GM06990 (cell line): ENCODE results near the gene TMEM80.

Experiments used
- DNase-seq: peaks from one replicate; pipeline ENCODE4 v3.0.0-alpha.2; 2011; ENCODE audit not compliant: insufficient read length; ENCODE audit errors: extremely low read depth
- H3K27me3 ChIP-seq: replicated peaks from 2 replicates; pipeline ENCODE4 v1.6.0; 2011; ENCODE audit warnings: low read length; ENCODE audit not compliant: control insufficient read depth, insufficient read depth
- H3K36me3 ChIP-seq: 2 replicates; pipeline ENCODE4 v1.5.1; 2011; ENCODE audit warnings: low read length; ENCODE audit not compliant: control insufficient read depth, insufficient read depth
- H3K4me3 ChIP-seq: replicated peaks from 2 replicates; pipeline ENCODE4 v1.5.1; 2011; ENCODE audit warnings: low read depth, mild to moderate bottlenecking, control low read depth, low read length
- CTCF ChIP-seq: IDR thresholded peaks from 2 replicates; pipeline ENCODE4 v1.5.1; 2011; ENCODE audit warnings: low read length, control low read depth, mild to moderate bottlenecking, inconsistent platforms; ENCODE audit not compliant: insufficient read depth, poor library complexity, severe bottlenecking

TMEM80 gene

DNA sequence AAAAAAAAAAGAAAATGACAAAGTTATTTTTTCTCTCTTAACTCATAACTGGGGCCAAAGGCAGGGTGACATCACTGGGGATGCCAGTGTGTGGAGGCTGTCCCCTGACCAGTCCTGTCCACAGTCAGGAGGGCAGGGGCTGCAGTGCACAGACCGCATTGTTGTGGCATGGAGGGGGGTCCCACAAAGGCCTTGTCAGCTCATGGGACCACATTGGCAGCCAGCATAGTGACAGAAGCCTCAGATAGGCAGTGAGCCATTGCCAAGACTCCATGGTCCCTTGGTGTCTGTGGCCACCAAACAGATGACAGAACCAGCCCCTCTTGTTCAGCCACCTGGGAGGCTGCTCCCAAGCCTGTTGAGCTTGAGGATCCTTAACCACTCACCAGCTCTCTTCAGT, 4.1 kb downstream of the TMEM80 start:
- DNase-seq: no peak
- H3K36me3 ChIP-seq: peaks cover 5% of the 10 kb centered on the region
- no peak for TF ChIP-seq CTCF

GRCh38 chr11:701741-702461, 6.3 kb downstream of the TMEM80 start:
- TF ChIP-seq CTCF: no peak
- H3K36me3 ChIP-seq: peaks cover 5% of the 10 kb centered on the region
- no peak overlapping the region for H3K4me3 ChIP-seq
- no peaks in the 10 kb centered on the region for H3K27me3 ChIP-seq
- no peak for DNase-seq

More for the DNA sequence above, 4.1 kb downstream of the TMEM80 start:
- Histone ChIP-seq H3K27me3 (no peaks in the 10 kb centered on the region), H3K4me3 (no peak overlapping the region)

- Histone ChIP-seq H3K36me3 (peaks cover 5% of the 10 kb centered on the region), H3K27me3 (no peaks in the 10 kb centered on the region), H3K4me3 (no peak overlapping the region)
- DNase-seq: no peak
- TF ChIP-seq CTCF: no peak
Observed at GRCh38 chr11:702462-703461, 7.1 kb downstream of the TMEM80 start.

DNA sequence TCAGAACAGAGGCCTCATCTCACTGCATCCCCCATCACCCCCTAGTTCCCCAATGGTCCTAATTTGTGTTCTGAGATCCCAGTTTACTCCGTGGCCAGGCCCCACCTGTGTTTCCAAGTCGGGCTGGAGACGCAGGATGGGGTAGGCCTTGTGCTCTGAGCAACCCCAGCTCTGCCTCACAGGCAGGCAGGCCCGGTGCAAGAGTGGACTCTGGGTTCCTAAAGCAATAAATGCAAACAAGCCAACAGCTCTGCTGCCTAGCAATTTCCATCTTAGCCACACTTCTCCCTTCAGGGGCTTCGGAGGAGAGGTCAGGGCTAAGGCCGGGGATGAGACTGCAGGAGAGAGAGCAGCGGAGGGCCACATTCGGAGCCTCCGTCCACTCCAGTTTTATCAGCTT, 7.9 kb downstream of the TMEM80 start:
- TF ChIP-seq CTCF: no peak
- Histone ChIP-seq H3K4me3 (no peak overlapping the region), H3K36me3 (peaks cover 5% of the 10 kb centered on the region), H3K27me3 (no peaks in the 10 kb centered on the region; the same call in 1 of the 2 replicates)
- no peak for DNase-seq

- Histone ChIP-seq H3K27me3 (no peaks in the 10 kb centered on the region; the same call in 1 of the 2 replicates), H3K36me3 (peaks cover 5% of the 10 kb centered on the region), H3K4me3 (no peak overlapping the region)
- DNase-seq: no peak
- no peak for TF ChIP-seq CTCF
Observed at GRCh38 chr11:704228-704674, 8.6 kb downstream of the TMEM80 start.
